GM12801 (cell line): Measurements from ENCODE around the gene RAD50.

ENCODE experiments used
- TF ChIP-seq, protein P1 (sequence below): IDR thresholded peaks from one replicate; pipeline ENCODE4 v1.5.1; 2011; ENCODE audit warnings: control low read depth; ENCODE audit not compliant: insufficient read length; ENCODE audit errors: extremely low read depth

RAD50 gene

DNA sequence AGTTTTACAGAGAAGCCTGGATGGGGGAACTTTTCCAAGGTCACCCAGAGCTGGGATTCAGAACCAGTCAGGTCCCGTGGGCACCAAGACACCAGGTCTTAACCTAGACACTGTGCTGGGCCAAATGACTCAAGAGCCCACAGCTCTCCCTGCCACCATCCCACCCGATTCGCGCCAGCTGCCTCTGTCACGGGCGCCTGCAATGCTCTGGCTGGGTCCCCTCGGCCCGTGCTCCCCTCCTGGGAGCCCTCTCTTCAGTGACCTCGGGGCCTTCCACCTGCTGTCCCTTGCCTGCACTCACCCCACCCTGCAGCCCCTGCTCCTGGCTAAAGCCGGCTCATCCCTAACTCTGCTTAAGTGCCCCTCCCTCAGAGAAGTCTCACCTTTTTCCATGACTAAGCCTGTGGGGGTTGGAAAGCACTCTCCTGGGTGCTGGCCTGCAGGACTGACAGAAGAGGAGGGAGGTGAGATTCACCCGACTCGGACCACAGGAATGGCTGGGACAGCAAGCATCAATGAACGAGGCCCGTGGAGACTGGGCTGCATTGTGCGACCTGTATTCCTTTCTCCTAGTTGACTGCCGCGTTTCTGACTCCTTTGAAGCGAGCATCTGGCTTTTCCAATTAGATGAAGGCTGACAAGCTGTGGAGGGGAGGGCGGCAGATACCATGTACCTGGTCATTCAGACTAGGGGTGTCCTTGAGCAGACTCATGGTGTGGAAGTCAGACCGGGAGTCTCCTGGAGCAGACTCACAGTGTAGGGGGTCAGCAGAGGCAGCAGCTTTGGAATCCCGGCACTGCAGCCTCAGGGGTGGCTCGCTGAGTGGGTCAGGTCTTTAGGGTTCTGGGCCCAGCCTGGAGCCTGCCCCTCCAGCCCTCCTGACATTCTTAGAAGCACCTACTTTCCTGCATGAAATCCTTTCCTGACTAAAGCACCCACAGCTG lies 111.3 kb downstream of the RAD50 start:
- TF ChIP-seq, protein P1, sequence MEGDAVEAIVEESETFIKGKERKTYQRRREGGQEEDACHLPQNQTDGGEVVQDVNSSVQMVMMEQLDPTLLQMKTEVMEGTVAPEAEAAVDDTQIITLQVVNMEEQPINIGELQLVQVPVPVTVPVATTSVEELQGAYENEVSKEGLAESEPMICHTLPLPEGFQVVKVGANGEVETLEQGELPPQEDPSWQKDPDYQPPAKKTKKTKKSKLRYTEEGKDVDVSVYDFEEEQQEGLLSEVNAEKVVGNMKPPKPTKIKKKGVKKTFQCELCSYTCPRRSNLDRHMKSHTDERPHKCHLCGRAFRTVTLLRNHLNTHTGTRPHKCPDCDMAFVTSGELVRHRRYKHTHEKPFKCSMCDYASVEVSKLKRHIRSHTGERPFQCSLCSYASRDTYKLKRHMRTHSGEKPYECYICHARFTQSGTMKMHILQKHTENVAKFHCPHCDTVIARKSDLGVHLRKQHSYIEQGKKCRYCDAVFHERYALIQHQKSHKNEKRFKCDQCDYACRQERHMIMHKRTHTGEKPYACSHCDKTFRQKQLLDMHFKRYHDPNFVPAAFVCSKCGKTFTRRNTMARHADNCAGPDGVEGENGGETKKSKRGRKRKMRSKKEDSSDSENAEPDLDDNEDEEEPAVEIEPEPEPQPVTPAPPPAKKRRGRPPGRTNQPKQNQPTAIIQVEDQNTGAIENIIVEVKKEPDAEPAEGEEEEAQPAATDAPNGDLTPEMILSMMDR: no peak

- TF ChIP-seq, protein P1: no peak
These were observed 112.1 kb downstream of the RAD50 start for GRCh38 chr5:132668706-132669454.

GRCh38 chr5:132669455-132669820 lies 112.7 kb downstream of the RAD50 start:
- TF ChIP-seq, protein P1: no peak

- TF ChIP-seq, protein P1: no peak
These were observed 113.4 kb downstream of the RAD50 start for GRCh38 chr5:132669966-132670882.

DNA sequence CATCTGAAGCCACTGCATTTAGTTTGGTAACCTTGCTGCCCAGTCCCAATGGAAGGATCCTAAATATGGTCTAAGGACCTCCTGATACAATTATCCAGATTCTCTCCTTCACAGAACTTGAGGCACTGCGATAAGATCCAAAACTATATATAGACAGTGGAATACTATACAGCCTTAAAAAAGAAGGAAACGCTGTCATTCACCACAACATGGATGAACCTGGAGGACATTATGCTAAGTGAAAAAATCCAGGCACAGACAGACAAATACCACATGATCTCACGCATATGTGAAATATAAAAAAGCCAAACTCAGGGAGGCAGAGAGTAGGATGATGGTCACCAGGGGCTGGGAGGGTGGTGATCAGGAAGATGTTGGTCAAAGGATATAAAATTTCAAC lies 114.2 kb downstream of the RAD50 start:
- TF ChIP-seq, protein P1: no peak

DNA sequence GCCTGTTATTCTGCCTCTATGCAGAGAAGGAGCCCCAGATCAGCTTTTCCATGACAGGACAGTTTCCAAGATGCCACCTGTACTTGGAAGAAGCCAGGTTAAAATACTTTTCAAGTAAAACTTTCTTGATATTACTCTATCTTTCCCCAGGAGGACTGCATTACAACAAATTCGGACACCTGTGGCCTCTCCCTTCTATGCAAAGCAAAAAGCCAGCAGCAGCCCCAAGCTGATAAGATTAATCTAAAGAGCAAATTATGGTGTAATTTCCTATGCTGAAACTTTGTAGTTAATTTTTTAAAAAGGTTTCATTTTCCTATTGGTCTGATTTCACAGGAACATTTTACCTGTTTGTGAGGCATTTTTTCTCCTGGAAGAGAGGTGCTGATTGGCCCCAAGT lies 116.7 kb downstream of the RAD50 start:
- TF ChIP-seq, protein P1: no peak
